LHCN-M2 (cell line): ENCODE results near the gene MRGPRG. TPM values are rescaled to one million over a fixed set of nuclear protein-coding genes. Genes with fewer than 3 reads are reported as not detected.
"Not testable (repeated sequence)": the region's sequence is repeated elsewhere in the genome, so short reads cannot be mapped to it uniquely, and the experiment has no call there.

ENCODE experiments used
- DNase-seq: peaks from one replicate; pipeline ENCODE4 v3.0.0-alpha.2; 2012; ENCODE audit warnings: low read depth
- polyA plus RNA-seq: library from polyadenylated mRNA; unstranded; fragments of >200 nt; gene quantifications from one replicate; pipeline ENCODE4 v1.2.1, GENCODE V29; 2012; ENCODE audit warnings: missing spikeins
- total RNA-seq: library from RNA; depleted of rRNA; stranded (reverse); fragments of >200 nt; gene quantifications from 2 replicates; pipeline ENCODE4 v1.2.3, GENCODE V29; 2014; rRNA removed

Gene MRGPRG
- not detected in 2 replicates for total RNA-seq
- polyA plus RNA-seq = not detected

GRCh38 chr11:3218483-3219280 is at the start of gene MRGPRG:
Gene MRGPRG, minus strand, starts transcription at chr11:3218813. Its CDS starts 0 bp downstream, at chr11:3218813.
- no peak for DNase-seq

DNA sequence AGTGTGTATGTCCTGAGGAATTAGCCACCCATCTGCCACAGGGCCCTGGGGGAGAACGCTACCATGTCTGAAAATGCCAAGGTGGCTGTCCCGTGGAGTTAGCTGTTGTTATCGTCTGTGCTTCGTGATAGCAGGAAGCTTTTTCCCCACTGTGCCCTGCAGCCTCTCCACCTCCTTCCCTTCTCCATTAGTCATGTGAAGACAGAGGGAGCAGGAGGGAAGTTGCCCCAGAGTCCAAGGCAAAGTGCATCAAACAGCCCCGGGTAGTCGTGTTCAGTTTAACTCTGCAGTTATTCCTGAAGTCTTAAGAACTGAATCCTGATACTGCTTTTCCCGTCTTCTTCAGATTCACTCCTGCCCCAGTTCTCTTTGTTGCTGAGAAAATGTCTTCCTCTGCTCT is 43.9 kb upstream of the MRGPRG start:
- not testable (repeated sequence) for DNase-seq

- DNase-seq = not testable (repeated sequence)
These were observed 43.2 kb upstream of the MRGPRG start for GRCh38 chr11:3261831-3262230.

DNA sequence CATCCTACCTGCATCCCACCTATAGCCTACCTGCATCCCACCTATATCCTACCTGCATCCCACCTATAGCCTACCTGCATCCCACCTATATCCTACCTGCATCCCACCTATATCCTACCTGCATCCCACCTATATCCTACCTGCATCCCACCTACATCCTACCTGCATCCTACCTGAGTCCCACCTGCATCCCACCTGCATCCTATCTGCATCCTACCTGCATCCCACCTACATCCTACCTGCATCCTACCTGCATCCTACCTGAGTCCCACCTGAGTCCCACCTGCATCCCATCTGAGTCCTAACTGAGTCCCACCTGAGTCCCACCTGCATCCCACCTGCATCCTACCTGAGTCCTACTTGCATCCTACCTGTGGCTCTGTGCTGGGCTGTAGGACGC is 38.9 kb upstream of the MRGPRG start:
- not testable (repeated sequence) for DNase-seq

DNA sequence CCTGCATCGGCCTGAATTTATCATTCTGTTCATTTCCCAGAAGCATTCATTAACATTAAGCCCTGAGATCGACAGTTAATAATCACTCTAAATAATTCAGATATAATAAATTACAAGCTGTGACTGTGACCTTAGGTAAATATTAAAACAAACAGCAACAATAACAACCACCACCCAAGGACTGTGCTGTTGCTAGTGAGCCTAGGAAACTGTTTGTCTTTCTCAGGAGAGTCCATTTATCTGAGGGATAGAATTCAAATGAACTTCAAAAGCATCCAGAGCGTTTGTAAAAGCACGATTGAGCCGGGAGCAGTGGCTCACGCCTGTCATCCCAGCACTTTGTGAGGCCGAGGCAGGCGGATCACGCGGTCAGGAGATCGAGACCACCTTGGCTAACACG is 36.6 kb upstream of the MRGPRG start:
- DNase-seq = not testable (repeated sequence)

- not testable (repeated sequence) for DNase-seq
These were observed 36.2 kb upstream of the MRGPRG start for GRCh38 chr11:3254773-3255172.

- DNase-seq = no peak
These were observed 26.5 kb upstream of the MRGPRG start for GRCh38 chr11:3245071-3245470.

DNA sequence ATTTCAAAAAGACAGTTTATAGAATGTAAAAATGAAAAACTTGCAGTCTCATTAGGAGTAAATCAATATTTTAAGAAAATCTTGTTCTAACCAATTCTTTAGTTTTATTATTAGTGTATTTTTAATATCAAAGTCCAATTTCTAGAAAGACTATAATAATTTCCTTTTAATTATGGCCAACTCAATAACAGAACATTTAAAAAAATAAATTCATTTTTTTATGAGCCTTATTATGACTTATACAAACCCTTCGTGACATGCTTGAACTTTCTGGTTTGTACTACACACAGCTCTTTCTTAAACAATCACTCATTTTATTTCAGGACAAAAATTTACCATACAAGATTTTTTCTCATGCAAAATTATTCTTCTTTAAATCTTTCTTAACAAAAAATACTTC is 25.3 kb upstream of the MRGPRG start:
- no peak for DNase-seq

DNA sequence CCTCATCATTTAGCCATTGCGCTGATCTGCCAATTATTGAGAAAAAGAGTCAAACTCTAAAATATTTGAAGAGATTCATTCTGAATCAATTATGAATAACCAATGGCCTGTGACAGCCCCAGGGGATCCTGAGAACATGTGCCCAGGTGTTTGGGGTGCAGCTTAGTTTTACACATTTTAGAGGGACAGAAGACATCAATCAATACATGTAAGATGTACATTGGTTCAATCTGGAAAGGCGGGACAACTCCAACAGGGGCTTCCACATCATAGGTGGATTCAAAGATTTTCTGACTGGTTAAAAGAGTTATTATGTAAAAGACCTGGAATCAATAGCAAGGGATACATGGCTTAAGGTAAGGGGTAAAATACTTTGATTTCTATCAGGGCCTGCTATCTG is 18.5 kb upstream of the MRGPRG start:
- no peak for DNase-seq

DNA sequence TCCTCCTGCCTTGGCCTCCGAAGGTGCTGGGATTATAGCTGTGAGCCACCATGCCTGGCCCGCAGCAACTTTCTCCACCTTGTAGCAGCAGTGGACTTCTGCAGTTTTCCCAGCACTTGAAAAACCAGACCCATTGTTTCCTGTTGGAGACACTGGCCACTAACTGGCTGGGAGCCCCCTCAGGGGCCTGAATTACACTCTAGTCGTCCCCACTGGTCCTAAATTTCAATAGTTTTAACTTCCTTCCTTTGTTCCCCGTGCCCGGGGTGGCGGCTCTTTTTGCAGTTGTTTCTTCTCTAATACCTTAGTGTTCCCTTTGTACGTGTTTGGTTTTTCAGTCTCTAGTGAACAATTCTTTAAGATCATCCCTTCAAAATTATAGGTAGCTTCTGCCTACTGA is 16.2 kb upstream of the MRGPRG start:
- no peak for DNase-seq

- DNase-seq = no peak
These were observed 14.3 kb upstream of the MRGPRG start for GRCh38 chr11:3232956-3233355.

DNA sequence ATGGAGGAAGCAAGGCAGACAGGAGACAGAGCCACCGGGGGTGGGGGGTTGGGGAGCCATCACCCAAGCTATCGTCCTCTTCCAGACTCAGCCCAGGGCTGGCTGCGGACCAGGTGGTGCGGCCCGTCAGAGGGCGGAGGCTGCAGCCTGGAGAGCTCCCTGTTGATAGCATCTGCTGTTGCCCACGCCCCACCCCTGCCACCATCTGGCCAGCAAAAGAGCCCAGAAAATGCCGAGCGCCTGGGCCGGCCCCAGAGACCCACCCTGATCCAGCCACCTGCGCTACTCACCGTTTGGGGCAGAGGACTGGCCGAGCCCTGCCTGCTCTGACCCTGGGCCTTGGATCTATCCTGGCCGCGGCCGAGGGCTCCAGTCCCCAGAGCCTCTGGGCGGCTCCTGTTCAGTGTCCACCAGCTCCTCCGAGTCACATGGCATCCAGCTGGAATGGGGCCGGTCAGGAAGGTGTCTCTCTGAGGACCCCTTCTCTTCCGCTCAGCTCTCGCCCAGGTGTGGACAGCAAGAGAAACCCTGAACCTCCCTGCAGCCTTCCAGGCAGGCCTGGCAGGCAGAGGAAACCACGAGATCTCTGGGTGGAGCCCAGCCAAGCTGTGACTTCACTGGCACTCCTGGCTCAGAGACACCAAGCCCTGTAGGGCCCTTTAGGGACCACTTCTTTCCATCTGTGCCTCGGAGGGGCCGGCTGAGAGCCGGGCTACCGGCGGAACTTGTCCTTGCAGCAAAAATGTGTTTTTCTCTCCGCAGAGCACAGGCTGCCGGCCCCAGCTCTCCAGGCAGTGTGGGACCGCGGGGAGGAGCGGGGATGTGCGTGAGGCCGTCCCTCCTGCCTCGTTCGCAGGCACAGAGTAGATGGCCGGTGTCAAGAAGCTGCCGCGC is 13.5 kb upstream of the MRGPRG start, which contains the start of gene MRGPRE:
TSS of gene MRGPRE (minus strand) at position 567 of the 894 bp plus-strand sequence. CDS start 3,618 bp downstream, outside the sequence.
- DNase-seq = no peak

DNA sequence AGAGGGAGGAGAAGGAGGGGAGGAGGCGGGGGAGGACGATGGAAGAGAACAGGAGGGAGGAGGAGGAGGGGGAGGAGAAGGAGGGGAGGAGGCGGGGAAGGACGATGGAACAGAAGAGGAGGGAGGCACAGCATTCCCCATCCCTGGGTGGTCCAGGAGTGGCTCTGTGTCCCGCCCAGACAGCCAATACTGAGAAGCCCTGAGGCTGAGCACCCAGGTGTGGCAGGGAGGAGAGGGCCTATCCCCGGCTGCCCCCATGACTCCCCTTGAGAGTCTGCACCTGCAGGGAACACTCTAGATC is 12.9 kb upstream of the MRGPRG start:
- no peak for DNase-seq

- DNase-seq = no peak
These were observed 12.3 kb upstream of the MRGPRG start for GRCh38 chr11:3230636-3231549.

- no peak for DNase-seq
These were observed 11.3 kb upstream of the MRGPRG start for GRCh38 chr11:3229673-3230630.

DNA sequence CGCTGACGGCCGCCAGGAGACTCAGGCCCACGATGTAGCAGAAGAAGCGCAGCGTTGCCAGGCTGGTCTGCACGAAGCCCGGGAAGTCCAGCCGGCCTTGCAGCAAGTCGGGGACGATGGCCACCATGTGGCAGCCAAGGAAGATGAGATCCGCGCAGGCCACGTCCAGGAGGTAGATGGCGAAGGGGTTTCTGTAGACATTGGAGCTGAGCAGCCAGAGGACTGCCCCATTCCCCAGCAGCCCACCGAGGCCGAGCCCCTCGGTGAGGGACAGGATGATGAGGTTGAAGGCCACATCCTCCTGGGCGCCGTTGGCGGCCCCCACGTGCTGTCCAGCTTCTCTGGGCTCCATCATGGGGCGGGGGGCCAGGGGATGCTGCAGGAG is 9.8 kb upstream of the MRGPRG start:
- no peak for DNase-seq

- DNase-seq = no peak
These were observed 9.2 kb upstream of the MRGPRG start for GRCh38 chr11:3227568-3228444.

- no peak for DNase-seq
These were observed 8.4 kb upstream of the MRGPRG start for GRCh38 chr11:3226846-3227567.
